NCI-H2171 treated with DMSO at 0.1 percent for 48 hours (cell line): ENCODE results near the gene NTRK3.

ENCODE experiments used
- DNase-seq: peaks from one replicate; lab custom pipeline; 2025; lab: John Stamatoyannopoulos, UW

The NTRK3 gene

GRCh38 chr15:87981969-87982368 is 274.6 kb downstream of the NTRK3 start:
- no peak for DNase-seq

GRCh38 chr15:87977907-87978306 is 278.6 kb downstream of the NTRK3 start:
- no peak for DNase-seq

GRCh38 chr15:87976552-87976951 is 280.0 kb downstream of the NTRK3 start:
- no peak for DNase-seq

- DNase-seq = no peak
Measured at GRCh38 chr15:87973501-87974215, 282.9 kb downstream of the NTRK3 start.

GRCh38 chr15:87971076-87971475 is 285.5 kb downstream of the NTRK3 start:
- DNase-seq = no peak

- DNase-seq = no peak
Measured at GRCh38 chr15:87967951-87968350, 288.6 kb downstream of the NTRK3 start.

GRCh38 chr15:87965304-87965703 is 291.2 kb downstream of the NTRK3 start:
- no peak for DNase-seq

GRCh38 chr15:87962428-87962827 is 294.1 kb downstream of the NTRK3 start:
- no peak for DNase-seq

GRCh38 chr15:87961851-87962420 is 294.6 kb downstream of the NTRK3 start:
- DNase-seq = no peak

- no peak for DNase-seq
Measured at GRCh38 chr15:87959662-87960061, 296.9 kb downstream of the NTRK3 start.

- DNase-seq = no peak
Measured at GRCh38 chr15:87959080-87959479, 297.5 kb downstream of the NTRK3 start.

- no peak for DNase-seq
Measured at GRCh38 chr15:87955284-87955909, 301.1 kb downstream of the NTRK3 start.

GRCh38 chr15:87954793-87955192 is 301.7 kb downstream of the NTRK3 start:
- DNase-seq = no peak

- no peak for DNase-seq
Measured at GRCh38 chr15:87952736-87953287, 303.7 kb downstream of the NTRK3 start.

GRCh38 chr15:87949575-87950223 is 306.8 kb downstream of the NTRK3 start:
- DNase-seq = no peak

GRCh38 chr15:87949151-87949574 is 307.4 kb downstream of the NTRK3 start:
- DNase-seq = no peak

- no peak for DNase-seq
Measured at GRCh38 chr15:87947560-87947959, 309.0 kb downstream of the NTRK3 start.

- no peak for DNase-seq
Measured at GRCh38 chr15:87945246-87945645, 311.3 kb downstream of the NTRK3 start.

- no peak for DNase-seq
Measured at GRCh38 chr15:87944691-87945090, 311.8 kb downstream of the NTRK3 start.

GRCh38 chr15:87944050-87944449 is 312.5 kb downstream of the NTRK3 start:
- no peak for DNase-seq

GRCh38 chr15:87943626-87944025 is 312.9 kb downstream of the NTRK3 start:
- DNase-seq = no peak

GRCh38 chr15:87942316-87942715 is 314.2 kb downstream of the NTRK3 start:
- no peak for DNase-seq

- no peak for DNase-seq
Measured at GRCh38 chr15:87941606-87942005, 314.9 kb downstream of the NTRK3 start.
